GM12874 (cell line): ENCODE data around the gene BRF1.

ENCODE experiments used
- TF ChIP-seq, protein P1 (sequence below): IDR thresholded peaks from 2 replicates; pipeline ENCODE4 v1.5.1; 2011; ENCODE audit warnings: low read depth, mild to moderate bottlenecking, control low read depth, low read length, moderate library complexity; ENCODE audit not compliant: insufficient read depth

Gene BRF1

DNA sequence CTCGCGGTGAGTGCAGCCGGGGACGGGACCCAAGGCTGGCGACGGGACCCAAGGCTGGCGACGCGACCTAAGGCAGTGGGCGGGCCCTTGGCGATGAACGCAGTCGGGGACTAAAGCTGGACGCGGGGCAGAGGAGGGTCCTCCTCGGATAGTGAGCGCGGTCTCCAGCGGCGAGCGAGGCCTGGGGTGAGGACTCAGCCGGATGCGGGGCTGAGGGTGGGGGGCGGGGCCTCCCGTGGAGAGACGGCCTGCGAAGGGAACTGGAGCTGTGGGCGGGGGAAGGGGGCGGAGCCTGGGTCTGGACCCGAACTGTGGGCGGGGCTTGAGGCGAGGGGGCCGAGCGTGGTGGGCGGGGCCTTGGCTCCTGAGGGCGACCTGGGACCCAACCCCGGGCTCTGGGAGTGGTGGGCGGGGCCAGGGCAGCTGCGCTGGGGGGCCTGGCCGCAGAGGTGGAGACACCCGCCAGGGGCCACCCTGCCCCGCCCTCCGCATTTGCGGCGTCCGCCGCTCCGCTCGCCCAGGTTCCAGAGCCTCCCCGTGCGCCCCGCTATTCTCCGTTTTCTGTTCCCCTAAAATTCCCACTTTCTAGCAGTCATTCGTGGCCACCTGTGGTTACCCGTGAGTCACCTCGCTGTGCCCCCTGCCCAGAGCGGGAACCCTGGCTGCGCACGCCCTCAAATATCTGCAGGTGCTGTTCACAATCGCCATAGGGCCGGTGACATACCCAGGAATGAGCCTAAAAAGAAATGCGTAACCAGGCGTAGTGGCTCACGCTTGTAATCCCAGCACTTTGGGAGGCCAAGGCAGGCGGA is 508 bp upstream of the BRF1 start:
- TF ChIP-seq, protein P1, sequence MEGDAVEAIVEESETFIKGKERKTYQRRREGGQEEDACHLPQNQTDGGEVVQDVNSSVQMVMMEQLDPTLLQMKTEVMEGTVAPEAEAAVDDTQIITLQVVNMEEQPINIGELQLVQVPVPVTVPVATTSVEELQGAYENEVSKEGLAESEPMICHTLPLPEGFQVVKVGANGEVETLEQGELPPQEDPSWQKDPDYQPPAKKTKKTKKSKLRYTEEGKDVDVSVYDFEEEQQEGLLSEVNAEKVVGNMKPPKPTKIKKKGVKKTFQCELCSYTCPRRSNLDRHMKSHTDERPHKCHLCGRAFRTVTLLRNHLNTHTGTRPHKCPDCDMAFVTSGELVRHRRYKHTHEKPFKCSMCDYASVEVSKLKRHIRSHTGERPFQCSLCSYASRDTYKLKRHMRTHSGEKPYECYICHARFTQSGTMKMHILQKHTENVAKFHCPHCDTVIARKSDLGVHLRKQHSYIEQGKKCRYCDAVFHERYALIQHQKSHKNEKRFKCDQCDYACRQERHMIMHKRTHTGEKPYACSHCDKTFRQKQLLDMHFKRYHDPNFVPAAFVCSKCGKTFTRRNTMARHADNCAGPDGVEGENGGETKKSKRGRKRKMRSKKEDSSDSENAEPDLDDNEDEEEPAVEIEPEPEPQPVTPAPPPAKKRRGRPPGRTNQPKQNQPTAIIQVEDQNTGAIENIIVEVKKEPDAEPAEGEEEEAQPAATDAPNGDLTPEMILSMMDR: no peak

DNA sequence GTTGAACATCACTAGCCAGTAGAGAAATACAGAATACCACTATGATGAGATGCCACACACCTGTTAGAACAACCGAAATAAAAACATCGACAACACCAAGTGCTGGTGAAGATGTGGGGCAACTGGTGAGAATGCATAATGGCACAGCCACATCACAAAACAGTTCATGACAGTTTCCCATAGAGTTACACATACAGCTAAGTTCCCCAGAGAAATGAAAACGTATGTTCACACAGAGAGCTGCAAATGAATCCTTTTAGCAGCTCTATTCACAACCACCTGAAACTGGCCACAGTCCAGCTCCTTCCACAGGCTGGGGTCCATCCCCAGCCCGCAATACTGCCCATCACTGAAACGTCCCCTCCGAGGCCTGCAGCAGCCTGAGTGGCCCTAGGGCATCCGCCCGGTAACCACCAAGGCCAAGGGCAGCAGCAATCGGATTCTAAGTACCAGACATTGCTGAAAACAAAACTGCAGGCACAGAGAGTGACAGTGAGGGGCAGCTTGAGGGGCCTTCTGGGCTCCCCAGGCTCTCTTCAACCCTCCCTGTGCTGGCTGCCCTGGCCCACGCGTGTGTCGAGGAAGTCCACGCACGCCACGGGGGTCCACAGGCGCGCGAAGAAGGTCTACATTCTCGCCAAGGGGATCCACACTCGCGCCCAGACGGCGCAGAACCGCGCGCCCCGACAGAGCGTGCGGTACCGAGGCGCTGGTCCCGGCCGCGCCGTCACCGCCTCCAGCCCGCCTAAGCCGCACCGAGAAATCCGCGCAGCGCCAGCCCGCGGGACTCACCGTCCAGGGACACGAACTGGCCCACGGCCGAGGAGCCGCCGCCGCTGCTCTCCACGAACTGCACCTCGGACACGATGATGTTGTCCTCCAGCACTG is 903 bp downstream of the BRF1 start:
- TF ChIP-seq, protein P1: no peak

DNA sequence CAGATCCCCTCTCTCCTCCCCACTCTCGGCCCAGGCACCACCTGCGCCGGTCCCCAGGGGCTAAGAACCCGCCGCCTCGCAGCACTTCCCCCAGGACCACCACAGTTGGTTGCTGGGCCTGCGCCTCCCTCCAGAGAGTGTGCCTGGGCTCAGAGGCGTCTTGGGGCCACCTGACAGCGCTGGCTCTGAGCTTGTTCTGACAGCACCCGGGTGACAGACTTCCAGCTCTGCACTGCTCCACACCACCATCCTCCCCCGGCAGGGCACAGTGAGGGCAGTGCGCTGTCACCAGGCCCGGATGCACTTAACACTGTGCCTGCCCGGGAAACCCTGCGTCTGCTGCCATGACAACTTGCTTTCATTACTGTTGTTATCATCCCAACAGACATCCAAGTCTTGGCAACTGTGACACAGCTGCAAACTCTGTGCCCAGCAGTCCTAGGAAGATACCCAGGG is 6.6 kb downstream of the BRF1 start:
- TF ChIP-seq, protein P1: no peak

DNA sequence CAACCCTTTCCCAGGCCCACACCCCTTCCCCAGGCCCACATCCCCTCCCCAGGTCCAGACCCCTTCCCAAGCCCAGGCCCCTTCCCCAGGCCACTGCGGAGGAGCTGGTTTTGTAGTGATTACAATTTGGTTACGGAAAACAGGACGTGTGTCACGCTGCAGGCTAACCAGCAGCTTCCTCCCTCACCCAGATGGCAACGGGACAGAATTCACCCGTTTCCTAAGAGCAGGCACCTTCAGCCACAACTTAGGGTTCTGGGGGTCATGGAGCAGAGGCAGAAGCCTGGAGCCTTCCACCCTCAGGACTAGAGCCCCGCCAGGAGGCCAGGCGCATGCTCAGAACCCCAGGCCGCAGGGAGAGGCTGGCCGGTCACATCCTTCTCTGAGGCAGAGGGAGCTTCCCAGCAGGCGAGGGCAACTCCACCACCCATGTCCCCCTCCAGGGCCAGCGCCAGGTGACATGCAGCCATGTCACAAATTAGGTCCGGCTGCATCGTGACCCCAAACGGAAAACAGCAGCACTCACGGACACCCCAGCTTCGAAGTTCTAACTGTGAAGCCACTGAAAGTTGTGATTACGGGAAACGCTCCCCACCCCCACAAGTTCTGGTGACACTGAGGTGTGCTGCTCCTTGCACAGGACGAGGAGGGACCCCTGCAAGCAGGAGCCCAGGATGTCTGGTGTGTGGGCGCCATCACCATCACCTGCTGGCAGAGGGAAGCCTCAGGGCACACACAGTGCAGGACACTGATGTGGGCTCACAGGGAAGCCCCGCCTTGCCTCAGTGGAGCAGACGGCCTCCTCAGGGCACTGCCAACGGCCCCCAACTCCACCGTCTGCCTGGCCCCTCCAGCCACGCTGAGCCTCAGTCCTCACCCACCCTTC is 7.7 kb downstream of the BRF1 start:
- TF ChIP-seq, protein P1: no peak

DNA sequence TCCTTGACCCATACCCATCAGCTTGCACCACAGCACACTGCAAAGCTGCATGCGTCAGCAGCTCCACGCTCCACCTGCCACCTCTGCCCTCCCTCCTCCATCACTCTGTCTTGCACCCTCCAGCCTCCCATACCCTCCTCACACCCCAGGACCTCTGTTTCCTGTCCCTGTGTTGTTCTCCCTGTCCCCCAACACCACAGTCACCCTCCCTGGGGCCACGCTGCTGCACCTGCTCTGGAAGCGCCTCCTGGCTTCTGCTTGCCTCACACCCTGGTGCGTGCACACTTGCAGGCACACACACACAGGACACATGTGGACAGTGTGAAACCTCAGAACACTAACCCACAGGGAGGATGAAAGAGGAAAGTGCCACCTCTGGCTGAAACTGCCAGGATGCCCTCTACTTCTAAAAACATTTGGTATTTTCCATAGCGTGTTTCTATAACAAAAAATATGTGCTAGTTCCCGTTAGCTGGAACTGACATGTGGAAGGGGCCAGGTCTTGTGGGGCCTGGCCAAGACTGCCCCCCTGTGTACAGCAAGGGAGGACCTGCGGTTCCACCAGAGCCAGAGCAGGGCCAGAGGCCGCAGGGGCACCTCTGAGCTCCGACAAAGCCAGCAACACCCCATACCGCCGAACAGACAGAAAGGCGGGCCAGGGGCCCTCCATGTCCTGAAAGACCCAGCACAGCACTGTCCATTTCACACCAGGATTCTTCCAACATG is 10.0 kb downstream of the BRF1 start:
- TF ChIP-seq, protein P1: peak; percentile 30

DNA sequence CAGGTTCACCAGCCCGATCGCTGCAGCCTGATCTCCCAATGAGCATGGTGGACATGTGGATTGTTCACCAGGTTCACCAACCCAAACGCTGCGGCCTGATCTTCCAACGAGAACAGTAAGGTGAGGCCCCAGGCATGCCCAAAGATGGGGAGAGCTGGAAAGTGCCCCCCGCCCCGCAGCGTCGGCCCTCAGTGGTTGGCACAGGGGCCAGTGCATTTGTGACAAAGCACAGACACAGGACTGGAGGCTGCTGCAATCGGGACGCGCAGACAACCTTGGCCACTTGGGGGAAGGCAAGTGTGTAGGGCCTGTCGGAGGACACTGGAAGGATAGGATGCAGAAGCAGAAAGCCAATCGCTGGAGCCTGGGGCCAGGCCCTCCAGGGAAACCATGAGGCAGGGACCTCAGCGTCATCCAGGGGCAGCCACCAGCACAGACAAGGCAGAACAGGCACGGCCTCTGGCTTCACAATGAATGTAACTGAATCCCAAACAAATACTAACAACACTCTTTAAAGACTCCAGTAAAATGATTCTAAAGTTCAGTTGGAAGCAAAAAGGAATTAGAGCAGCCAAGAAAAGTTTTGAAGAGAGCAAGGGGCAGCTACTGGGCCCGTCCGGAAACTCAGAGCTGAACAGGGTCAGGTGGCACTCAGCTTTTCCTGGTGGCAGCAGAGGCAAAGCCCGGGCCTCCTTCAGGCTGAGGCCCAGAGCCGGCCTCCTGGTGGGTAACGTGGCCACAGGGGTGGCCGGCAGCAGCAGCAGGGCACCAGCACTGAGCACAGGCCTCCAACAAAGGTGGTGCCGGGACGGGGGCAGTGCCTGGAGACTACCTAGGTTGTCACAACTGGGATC is 13.3 kb downstream of the BRF1 start:
- TF ChIP-seq, protein P1: no peak
